CD4-positive, alpha-beta T cell (primary cell): ENCODE data around the gene IFT27. TPM values are rescaled to one million over a fixed set of nuclear protein-coding genes. Genes with fewer than 3 reads are reported as not detected.

Source experiments
- ATAC-seq: fragments of 200-7000 bp; cut with Tn5 transposase; one replicate; pipeline ENCODE4 v1.10.0; 2022; ENCODE audit warnings: mild to moderate bottlenecking; ENCODE audit not compliant: poor library complexity
- CTCF ChIA-PET: fragments of 350-600 bp; sonication (Branson Sonifier 250); formaldehyde crosslinking; loops from one replicate; lab custom pipeline; 2021; ENCODE audit warnings: antibody characterized with exemption, inconsistent platforms; lab: Charles Lee
- POLR2A ChIA-PET: fragments of 350-600 bp; sonication (Branson Sonifier 250); formaldehyde crosslinking; loops from one replicate; lab custom pipeline; 2021; ENCODE audit warnings: antibody characterized with exemption, inconsistent platforms; lab: Charles Lee
- DNase-seq, 14 experiments: peaks; one replicate each; pipeline ENCODE4 v3.0.0-alpha.2; 2013 to 2020; ENCODE audit warnings: mixed read lengths in 2 of 14
- H3K27ac ChIP-seq, 2 donors: one replicate each; pipeline versions ENCODE4 v1.5.1 to v1.7.0; 2013; ENCODE audit warnings: low read length in 2 of 2, low read depth in 1 of 2, mild to moderate bottlenecking in 1 of 2
- H3K27me3 ChIP-seq, 2 experiments: 1 replicate in 1 of 2; 2 replicates in 1 of 2; pipeline versions ENCODE4 v1.6.1 to v1.7.0; 2013; ENCODE audit warnings: low read length in 2 of 2, control low read depth in 1 of 2, mild to moderate bottlenecking in 1 of 2, moderate library complexity in 1 of 2; ENCODE audit not compliant: insufficient read depth in 2 of 2, control insufficient read depth in 1 of 2
- H3K36me3 ChIP-seq: one replicate; pipeline ENCODE4 v1.6.1; 2013; ENCODE audit warnings: low read length, control low read depth; ENCODE audit not compliant: insufficient read depth
- H3K4me1 ChIP-seq: one replicate; pipeline ENCODE4 v1.6.1; 2013; ENCODE audit warnings: low read length, control low read depth; ENCODE audit not compliant: insufficient read depth
- H3K4me3 ChIP-seq: one replicate; pipeline ENCODE4 v1.5.1; 2013; ENCODE audit warnings: mild to moderate bottlenecking, low read length, moderate library complexity
- H3K9me3 ChIP-seq, 2 experiments: 1 replicate in 1 of 2; 2 replicates in 1 of 2; pipeline versions ENCODE4 v1.6.1 to v1.7.0; 2013; ENCODE audit warnings: low read length in 2 of 2, mild to moderate bottlenecking in 2 of 2, control low read depth in 1 of 2, moderate library complexity in 1 of 2; ENCODE audit not compliant: control insufficient read depth in 1 of 2, insufficient read depth in 1 of 2
- H3K27ac Mint-ChIP-seq: one replicate; pipeline ENCODE4 v1.8.0; 2020; ENCODE audit warnings: mixed read lengths
- H3K27me3 Mint-ChIP-seq: one replicate; pipeline ENCODE4 v1.8.0; 2021; ENCODE audit warnings: mixed read lengths
- H3K36me3 Mint-ChIP-seq: one replicate; pipeline ENCODE4 v1.8.0; 2021; ENCODE audit warnings: low read depth, mixed read lengths
- H3K4me1 Mint-ChIP-seq: one replicate; pipeline ENCODE4 v1.8.0; 2021; ENCODE audit warnings: low read depth, mixed read lengths
- H3K4me3 Mint-ChIP-seq: one replicate; pipeline ENCODE4 v1.8.0; 2020; ENCODE audit warnings: mild to moderate bottlenecking, mixed read lengths
- H3K9me3 Mint-ChIP-seq: one replicate; pipeline ENCODE4 v1.8.0; 2020; ENCODE audit warnings: mixed read lengths
- CTCF ChIP-seq: fragments of 200-600 bp; IDR thresholded peaks from one replicate; pipeline ENCODE4 v1.8.0; 2022; ENCODE audit warnings: antibody characterized with exemption, mild to moderate bottlenecking
- intact Hi-C, 2 experiments: fragments of 100-400 bp; cut with DNase I in 1 of 2; cut with micrococcal nuclease in 1 of 2; formaldehyde crosslinking; loops; one replicate each; pipeline versions ENCODE4 v1.15.1 to v1.9.0; 2023 to 2025; cut with DNase I, micrococcal nuclease
- total RNA-seq, 174 experiments: library from RNA in 2 of 174; stranded (reverse) in 2 of 174; gene quantifications; one replicate each; pipeline ENCODE4 v1.2.3 and lab custom pipeline; 2021 to 2026

The IFT27 gene
- total RNA-seq, 2 experiments from 2014 or later: 10.2 to 10.9 TPM

DNA sequence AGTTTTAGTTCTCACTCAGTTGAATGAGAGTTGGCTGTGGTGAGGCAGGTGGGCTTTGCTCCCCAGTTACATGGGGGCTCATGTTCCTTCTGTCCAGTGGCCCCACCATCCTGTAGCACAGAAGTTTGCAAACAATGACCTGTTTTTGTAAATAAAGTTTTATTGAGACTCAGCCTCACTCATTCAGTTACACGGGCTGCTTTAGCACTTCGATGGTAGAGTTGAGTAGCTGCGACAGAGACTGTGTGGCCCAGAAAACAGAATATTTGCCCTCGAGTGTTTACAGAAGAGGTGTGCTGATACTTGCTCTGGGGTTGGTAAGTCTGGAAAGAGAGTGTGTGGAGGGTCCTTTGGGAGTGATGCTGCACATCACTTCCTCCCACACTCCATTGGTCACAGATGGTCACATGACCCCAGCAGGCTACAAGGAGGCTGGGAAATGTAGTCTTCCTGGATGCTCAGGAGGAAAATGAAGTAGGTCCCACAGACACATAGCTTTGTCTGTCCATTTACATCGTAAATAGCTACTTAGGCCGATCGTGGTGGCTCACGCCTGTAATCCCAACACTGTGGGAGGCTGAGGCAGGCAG lies 34.6 kb downstream of the IFT27 start:
- CTCF ChIA-PET: no interaction called here
- POLR2A ChIA-PET: no interaction called here
- H3K4me3 ChIP-seq: no peak overlapping the region

GRCh38 chr22:36740716-36741115 lies 35.2 kb downstream of the IFT27 start:
- POLR2A ChIA-PET: no interaction called here
- no peak overlapping the region for H3K4me3 ChIP-seq
- H3K27me3 ChIP-seq: peaks cover 6 to 18% of the 10 kb centered on the region in 2 experiments
- H3K4me3 Mint-ChIP-seq: no peak overlapping the region
- H3K36me3 Mint-ChIP-seq: no peaks in the 10 kb centered on the region
- CTCF ChIA-PET: no interaction called here
- H3K27ac ChIP-seq: no peak overlapping the region
- H3K9me3 Mint-ChIP-seq: peaks cover 2% of the 10 kb centered on the region
- no peaks in the 10 kb centered on the region for H3K36me3 ChIP-seq
- ATAC-seq (no peak), DNase-seq (no peak)
- H3K9me3 ChIP-seq: peaks cover 0 to 4% of the 10 kb centered on the region in 2 experiments
- H3K27me3 Mint-ChIP-seq: peaks cover 21% of the 10 kb centered on the region
- H3K4me1 ChIP-seq: no peaks in the 10 kb centered on the region
- intact Hi-C loops: no loop called here
- no peak overlapping the region for H3K27ac Mint-ChIP-seq
- no peak for TF ChIP-seq CTCF
- no peaks in the 10 kb centered on the region for H3K4me1 Mint-ChIP-seq

More for the DNA sequence above, 34.6 kb downstream of the IFT27 start:
- H3K27ac ChIP-seq: no peak overlapping the region
- Mint-ChIP-seq H3K4me3 (no peak overlapping the region), H3K36me3 (no peaks in the 10 kb centered on the region), H3K4me1 (no peaks in the 10 kb centered on the region), H3K9me3 (peaks cover 2% of the 10 kb centered on the region), H3K27me3 (peaks cover 24% of the 10 kb centered on the region), H3K27ac (no peak overlapping the region)
- H3K4me1 ChIP-seq: no peaks in the 10 kb centered on the region
- H3K27me3 ChIP-seq: peaks cover 4 to 18% of the 10 kb centered on the region in 2 experiments
- intact Hi-C loops: no loop called here
- H3K9me3 ChIP-seq: peaks cover 0 to 4% of the 10 kb centered on the region in 2 experiments
- ATAC-seq (no peak), DNase-seq (no peak)
- H3K36me3 ChIP-seq: no peaks in the 10 kb centered on the region
- no peak for TF ChIP-seq CTCF

DNA sequence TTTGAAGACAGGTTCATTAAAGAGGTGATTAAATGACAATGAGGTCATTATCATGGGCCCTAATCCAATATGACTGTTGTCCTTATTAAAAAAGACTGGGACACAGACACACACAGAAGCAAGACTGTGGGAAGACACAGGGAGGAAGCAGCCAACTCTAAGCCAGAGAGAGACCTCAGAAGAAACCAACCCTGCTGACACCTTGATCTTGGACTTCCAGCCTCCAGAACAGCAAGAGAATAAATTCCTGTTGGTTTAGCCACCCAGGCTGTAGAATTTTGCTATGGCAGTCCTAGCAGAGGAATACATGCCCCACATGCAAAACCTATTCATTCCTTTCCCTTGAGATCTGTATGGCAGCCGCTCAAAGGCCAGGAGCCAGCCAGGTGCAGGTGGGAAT lies 36.7 kb downstream of the IFT27 start:
- ChIA-PET CTCF (no interaction called here), POLR2A (no interaction called here)
- no peak for TF ChIP-seq CTCF
- no peaks in the 10 kb centered on the region for H3K4me1 Mint-ChIP-seq
- Histone ChIP-seq H3K4me3 (no peak overlapping the region), H3K9me3 (peaks cover 0 to 4% of the 10 kb centered on the region in 2 experiments), H3K27ac (no peak overlapping the region), H3K4me1 (no peaks in the 10 kb centered on the region), H3K27me3 (peaks cover 4 to 21% of the 10 kb centered on the region in 2 experiments), H3K36me3 (no peaks in the 10 kb centered on the region)
- DNase-seq: no peak
- no peak overlapping the region for H3K27ac Mint-ChIP-seq
- no peaks in the 10 kb centered on the region for H3K36me3 Mint-ChIP-seq
- intact Hi-C loops: no loop called here
- peaks cover 34% of the 10 kb centered on the region for H3K27me3 Mint-ChIP-seq
- no peak overlapping the region for H3K4me3 Mint-ChIP-seq
- ATAC-seq: no peak
- peaks cover 2% of the 10 kb centered on the region for H3K9me3 Mint-ChIP-seq
